Keratinocyte (primary cell): ENCODE results near the gene SMAD3. TPM values are rescaled to one million over a fixed set of nuclear protein-coding genes. Genes with fewer than 3 reads are reported as not detected.

Experiments
- DNase-seq: peaks from one replicate; pipeline ENCODE4 v3.0.0-alpha.2; 2011; ENCODE audit warnings: low read depth, missing footprints, low spot score
- FAIRE-seq: peaks from 2 replicates; lab custom pipeline; 2011; peaks lifted over from hg19 to GRCh38; lab: Jason Lieb, UNC
- H2AFZ ChIP-seq: 2 replicates; pipeline ENCODE4 v1.6.0; 2012; ENCODE audit warnings: low read length, control low read depth, inconsistent platforms; ENCODE audit not compliant: control insufficient read depth
- H3K27ac ChIP-seq: 2 replicates; pipeline ENCODE4 v1.5.1; 2011; ENCODE audit warnings: low read length; ENCODE audit not compliant: control insufficient read depth, insufficient read depth
- H3K27me3 ChIP-seq: 3 replicates; pipeline ENCODE4 v1.6.0; 2011; ENCODE audit warnings: low read length; ENCODE audit not compliant: control insufficient read depth, insufficient read depth; ENCODE audit errors: extremely low read depth
- H3K36me3 ChIP-seq, 2 experiments: 2 replicates in 1 of 2; 3 replicates in 1 of 2; pipeline ENCODE4 v1.5.1; 2011; ENCODE audit warnings: low read length in 2 of 2, mild to moderate bottlenecking in 1 of 2; ENCODE audit not compliant: control insufficient read depth in 2 of 2, insufficient read depth in 2 of 2; ENCODE audit errors: extremely low read depth in 1 of 2
- H3K4me1 ChIP-seq: 3 replicates; pipeline ENCODE4 v1.5.1; 2011; ENCODE audit warnings: low read length; ENCODE audit not compliant: control insufficient read depth, insufficient read depth; ENCODE audit errors: extremely low read depth
- H3K4me2 ChIP-seq: 3 replicates; pipeline ENCODE4 v1.6.0; 2011; ENCODE audit warnings: low read depth, low read length; ENCODE audit not compliant: control insufficient read depth, insufficient read depth; ENCODE audit errors: extremely low read depth
- H3K4me3 ChIP-seq, 3 experiments: fragments of 200-600 bp in 1 of 3; sonication (generic) in 1 of 3; 2 replicates in 2 of 3; 3 replicates in 1 of 3; pipeline ENCODE4 v1.5.1; 2011 to 2016; ENCODE audit warnings: low read length in 3 of 3, mild to moderate bottlenecking in 3 of 3, control low read depth in 2 of 3, inconsistent platforms in 1 of 3, low read depth in 1 of 3, mixed read lengths in 1 of 3, mixed run types in 1 of 3, moderate library complexity in 1 of 3; ENCODE audit not compliant: control insufficient read depth in 2 of 3, insufficient read depth in 2 of 3; ENCODE audit errors: extremely low read depth in 1 of 3
- H3K79me2 ChIP-seq: 2 replicates; pipeline ENCODE4 v1.6.0; 2012; ENCODE audit warnings: low read length; ENCODE audit not compliant: control insufficient read depth, insufficient read depth
- H3K9ac ChIP-seq: 3 replicates; pipeline ENCODE4 v1.6.0; 2011; ENCODE audit warnings: low read length; ENCODE audit not compliant: control insufficient read depth, insufficient read depth; ENCODE audit errors: extremely low read depth
- H3K9me1 ChIP-seq: 3 replicates; pipeline ENCODE4 v1.6.0; 2011; ENCODE audit warnings: low read length; ENCODE audit not compliant: control insufficient read depth, insufficient read depth; ENCODE audit errors: extremely low read depth
- H3K9me3 ChIP-seq: 2 replicates; pipeline ENCODE4 v1.5.1; 2012; ENCODE audit warnings: low read depth, low read length; ENCODE audit not compliant: control insufficient read depth
- H4K20me1 ChIP-seq: 3 replicates; pipeline ENCODE4 v1.6.0; 2011; ENCODE audit warnings: low read length; ENCODE audit not compliant: control insufficient read depth, insufficient read depth; ENCODE audit errors: extremely low read depth
- EZH2 ChIP-seq: IDR thresholded peaks from one replicate; pipeline ENCODE4 v1.6.1; 2012; ENCODE audit warnings: inconsistent platforms, mild to moderate bottlenecking, low read length, moderate library complexity
- dilution Hi-C: fragments of 300-500 bp; cut with MboI; formaldehyde crosslinking; loops from one replicate; pipeline ENCODE4 v1.7.0; 2020; ENCODE audit warnings: low sequenced_read_pairs; ENCODE audit not compliant: extremely low pct_ligation_motif_present
- polyA plus RNA-seq, 5 experiments: library from polyadenylated mRNA; depleted of rRNA in 3 of 5; stranded (reverse) in 3 of 5; stranded (forward) in 1 of 5; unstranded in 1 of 5; fragments of >200 nt; gene quantifications; 1 replicate in 1 of 5; 2 replicates in 3 of 5; 3 replicates in 1 of 5; pipeline versions ENCODE4 v1.2.1 to v1.2.3, GENCODE V29; 2011 to 2012; ENCODE audit warnings: missing spikeins in 2 of 5, low read depth in 1 of 5, low replicate concordance in 1 of 5
- TF ChIP-seq, protein P1 (sequence below), 3 experiments: IDR thresholded peaks in 1 of 3; conservative IDR thresholded peaks in 1 of 3; optimal IDR thresholded peaks in 1 of 3; 2 replicates in 2 of 3; 3 replicates in 1 of 3; pipeline versions ENCODE3 to v1.5.1; 2011; ENCODE audit warnings: low read length in 3 of 3, mild to moderate bottlenecking in 3 of 3, moderate library complexity in 2 of 3, control low read depth in 1 of 3, inconsistent platforms in 1 of 3; ENCODE audit not compliant: insufficient read depth in 2 of 3; ENCODE audit errors: extremely low read depth in 1 of 3

The SMAD3 gene
- polyA plus RNA-seq, 1 donor (not counting 4 experiments of a cell fraction or from before 2014, with no cell fraction given) = 33.7 TPM

DNA sequence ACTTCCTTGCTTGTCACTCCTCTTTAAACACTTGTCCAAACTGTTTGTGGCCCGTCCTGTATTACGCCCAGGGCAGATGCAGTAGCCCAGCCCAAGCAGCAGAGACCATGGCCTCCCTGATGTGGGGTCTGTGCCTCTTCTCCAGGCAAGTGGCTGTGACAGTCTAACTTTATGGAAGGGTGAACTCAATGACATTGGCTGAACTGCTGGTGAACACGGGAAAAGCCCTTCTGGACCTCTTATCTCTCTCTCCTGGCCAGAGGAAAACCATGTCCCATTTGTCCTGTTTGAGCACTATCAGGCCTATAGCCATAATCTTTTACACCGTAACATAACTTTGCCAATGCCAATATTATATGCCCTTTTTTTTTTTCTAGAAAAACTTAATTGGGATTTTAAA, 67.6 kb downstream of the SMAD3 start:
- Histone ChIP-seq H2AFZ (no peak overlapping the region), H3K79me2 (peaks cover 98% of the 10 kb centered on the region), H4K20me1 (no peaks in the 10 kb centered on the region), H3K4me3 (no peak overlapping the region), H3K4me2 (no peak overlapping the region), H3K9me3 (no peaks in the 10 kb centered on the region), H3K27me3 (no peaks in the 10 kb centered on the region), H3K36me3 (peaks cover 4 to 23% of the 10 kb centered on the region in 2 experiments), H3K27ac (peak overlapping the region; percentile 82), H3K9me1 (peaks cover 8% of the 10 kb centered on the region), H3K9ac (no peak overlapping the region), H3K4me1 (peaks cover 75% of the 10 kb centered on the region)
- dilution Hi-C loops = no loop called here
- no peak for DNase-seq
- FAIRE-seq = no peak
- TF ChIP-seq, protein P1, sequence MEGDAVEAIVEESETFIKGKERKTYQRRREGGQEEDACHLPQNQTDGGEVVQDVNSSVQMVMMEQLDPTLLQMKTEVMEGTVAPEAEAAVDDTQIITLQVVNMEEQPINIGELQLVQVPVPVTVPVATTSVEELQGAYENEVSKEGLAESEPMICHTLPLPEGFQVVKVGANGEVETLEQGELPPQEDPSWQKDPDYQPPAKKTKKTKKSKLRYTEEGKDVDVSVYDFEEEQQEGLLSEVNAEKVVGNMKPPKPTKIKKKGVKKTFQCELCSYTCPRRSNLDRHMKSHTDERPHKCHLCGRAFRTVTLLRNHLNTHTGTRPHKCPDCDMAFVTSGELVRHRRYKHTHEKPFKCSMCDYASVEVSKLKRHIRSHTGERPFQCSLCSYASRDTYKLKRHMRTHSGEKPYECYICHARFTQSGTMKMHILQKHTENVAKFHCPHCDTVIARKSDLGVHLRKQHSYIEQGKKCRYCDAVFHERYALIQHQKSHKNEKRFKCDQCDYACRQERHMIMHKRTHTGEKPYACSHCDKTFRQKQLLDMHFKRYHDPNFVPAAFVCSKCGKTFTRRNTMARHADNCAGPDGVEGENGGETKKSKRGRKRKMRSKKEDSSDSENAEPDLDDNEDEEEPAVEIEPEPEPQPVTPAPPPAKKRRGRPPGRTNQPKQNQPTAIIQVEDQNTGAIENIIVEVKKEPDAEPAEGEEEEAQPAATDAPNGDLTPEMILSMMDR (optimal IDR thresholded peaks at IDR 0.05 in 1 of 3, IDR thresholded peaks at IDR 0.05 in 1 of 3, conservative IDR thresholded peaks at IDR 0.05 in 1 of 3; ENCODE audit: extremely low read depth in 1 of 3, insufficient read depth in 2 of 3, low read length in 3 of 3) = no peak
- TF ChIP-seq EZH2 = no peak

DNA sequence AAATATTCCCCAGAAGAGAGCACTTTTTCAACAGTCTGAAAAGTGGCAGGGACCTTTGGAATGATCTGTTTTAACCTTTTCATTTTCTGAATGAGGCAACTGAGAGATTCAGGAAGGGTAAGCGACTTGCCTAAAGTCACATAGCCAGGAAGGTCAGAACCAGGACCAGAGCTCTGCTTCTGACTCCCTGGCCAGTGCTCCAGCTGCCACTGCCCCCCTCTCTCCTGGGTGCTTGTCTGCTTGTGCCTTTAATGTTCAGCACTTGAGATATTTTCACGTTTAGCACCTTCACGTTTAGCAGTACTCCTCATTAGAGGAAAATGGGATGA, 68.3 kb downstream of the SMAD3 start:
- Histone ChIP-seq H3K9ac (peak overlapping the region; percentile 69), H3K36me3 (peaks cover 4 to 23% of the 10 kb centered on the region in 2 experiments), H3K9me1 (peaks cover 8% of the 10 kb centered on the region), H3K9me3 (no peaks in the 10 kb centered on the region), H3K27me3 (no peaks in the 10 kb centered on the region), H3K27ac (peak overlapping the region; percentile 82), H3K79me2 (peaks cover 99% of the 10 kb centered on the region), H3K4me3 (no peak overlapping the region), H3K4me2 (peak overlapping the region; percentile 66), H2AFZ (no peak overlapping the region), H4K20me1 (no peaks in the 10 kb centered on the region), H3K4me1 (peaks cover 75% of the 10 kb centered on the region)
- no peak for TF ChIP-seq EZH2
- TF ChIP-seq, protein P1 (optimal IDR thresholded peaks at IDR 0.05 in 1 of 3, IDR thresholded peaks at IDR 0.05 in 1 of 3, conservative IDR thresholded peaks at IDR 0.05 in 1 of 3; ENCODE audit: extremely low read depth in 1 of 3, insufficient read depth in 2 of 3, low read length in 3 of 3) = no peak
- DNase-seq (no peak), FAIRE-seq (no peak)
- dilution Hi-C loops = no loop called here
